ENCODE results near the gene CFAP91. TPM values are rescaled to one million over a fixed set of nuclear protein-coding genes. Genes with fewer than 3 reads are reported as not detected.

The CFAP91 gene
- 0.21 to 0.32 TPM (median 0.23 TPM) in 4 of 5 replicates, not detected in the other for total RNA-seq (2022; extraction: Qiagen RNA extraction)

DNA sequence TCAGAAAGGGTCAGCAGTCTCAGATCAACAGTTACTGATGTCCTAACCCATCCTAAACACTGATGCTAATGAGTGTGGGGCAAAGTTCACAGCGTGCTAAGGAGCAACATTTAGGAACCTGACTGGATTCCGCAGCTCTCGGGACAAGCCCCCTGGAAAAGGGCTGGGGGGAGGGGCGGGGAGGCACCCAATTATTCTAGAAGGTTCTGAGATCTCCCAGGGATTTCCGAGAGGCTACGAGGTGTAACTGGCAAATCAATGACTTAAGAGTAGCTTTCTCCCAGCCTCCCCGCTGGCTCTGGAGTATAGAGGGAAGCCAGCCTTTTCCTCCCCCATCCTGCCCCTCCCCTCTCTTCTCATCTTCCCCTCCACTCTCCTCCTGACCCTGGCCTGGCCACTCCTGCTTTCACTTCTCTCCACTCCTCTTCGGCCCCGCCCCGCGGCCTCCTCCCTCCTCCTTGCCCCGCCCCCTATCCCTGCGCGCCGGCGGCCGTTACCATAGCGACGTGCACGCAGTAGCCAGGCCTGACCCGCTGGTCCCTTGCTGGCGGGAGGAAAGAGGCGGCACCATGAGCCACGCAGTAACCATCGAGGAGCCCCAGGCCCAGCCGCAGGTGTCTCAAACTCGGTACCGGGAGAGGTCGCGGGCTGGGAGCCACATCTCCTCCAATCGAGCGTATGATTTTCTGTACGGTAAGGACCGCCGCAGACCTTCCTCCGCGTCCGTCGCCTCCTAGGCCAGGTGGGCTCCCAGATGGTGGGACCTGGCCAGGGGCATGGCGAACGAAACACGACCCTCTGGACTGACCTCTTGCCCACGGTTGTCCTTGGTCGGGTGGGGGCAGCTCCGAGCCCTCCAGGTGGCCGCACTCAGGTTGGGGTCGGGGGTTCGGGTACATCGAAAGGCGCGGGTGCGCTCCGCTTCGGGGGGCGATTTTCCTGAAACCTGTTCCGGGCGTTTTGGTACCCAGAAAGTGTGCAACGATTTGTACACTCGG is at the start of gene CFAP91:
Gene CFAP91 (plus strand): TSS at position 493 of the 998 bp plus-strand sequence. CDS start 77 bp downstream, at position 570.

DNA sequence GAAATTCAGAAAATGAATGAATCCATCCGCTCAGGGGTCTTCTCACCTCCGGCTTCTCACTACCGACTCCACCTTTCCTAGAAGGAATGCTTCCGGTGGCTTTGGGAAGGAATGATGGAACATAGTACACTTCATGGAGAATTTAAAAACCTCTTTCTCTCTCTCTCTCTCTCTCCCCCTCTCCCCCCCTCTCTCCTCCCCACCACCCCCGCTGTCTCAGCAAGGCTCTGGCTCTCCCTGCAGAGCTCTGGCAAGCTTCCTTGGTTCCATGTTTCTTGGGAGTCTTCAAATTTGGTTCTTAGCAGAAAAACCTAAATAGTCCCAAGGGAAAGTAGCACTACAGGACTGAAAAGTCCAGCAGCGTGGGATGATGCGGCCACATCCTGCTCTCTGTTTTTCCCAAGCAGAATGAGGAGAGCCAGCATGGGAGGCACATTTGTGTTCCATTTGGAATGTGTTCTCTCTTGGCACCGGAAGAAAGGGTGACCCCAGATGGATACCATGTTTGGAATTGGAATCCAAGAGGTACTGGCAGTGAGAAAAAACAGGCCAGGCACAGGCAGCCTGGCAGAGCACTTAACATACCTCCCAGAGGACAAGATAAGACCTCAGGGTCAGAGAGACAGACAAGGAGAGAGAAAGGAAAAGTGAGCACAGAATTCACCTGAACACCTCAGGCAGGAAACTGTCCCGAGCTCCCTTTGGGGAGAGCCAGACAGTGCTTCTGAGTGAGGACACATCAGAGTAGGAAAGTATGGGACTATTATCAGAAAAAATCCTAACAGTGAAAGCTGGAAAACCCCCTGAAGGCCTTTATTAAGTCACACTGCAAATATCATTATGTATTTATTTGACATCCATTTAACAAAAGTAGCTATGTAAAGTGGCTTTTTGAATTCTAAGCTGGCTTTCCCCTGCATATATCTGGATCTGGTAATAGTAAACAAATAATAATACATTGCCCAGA is 42.1 kb upstream of the CFAP91 start, which contains the start of gene POPDC2:
Gene POPDC2 (minus strand): TSS at position 116 of the 967 bp plus-strand sequence. CDS start 166 bp downstream, outside the sequence.

DNA sequence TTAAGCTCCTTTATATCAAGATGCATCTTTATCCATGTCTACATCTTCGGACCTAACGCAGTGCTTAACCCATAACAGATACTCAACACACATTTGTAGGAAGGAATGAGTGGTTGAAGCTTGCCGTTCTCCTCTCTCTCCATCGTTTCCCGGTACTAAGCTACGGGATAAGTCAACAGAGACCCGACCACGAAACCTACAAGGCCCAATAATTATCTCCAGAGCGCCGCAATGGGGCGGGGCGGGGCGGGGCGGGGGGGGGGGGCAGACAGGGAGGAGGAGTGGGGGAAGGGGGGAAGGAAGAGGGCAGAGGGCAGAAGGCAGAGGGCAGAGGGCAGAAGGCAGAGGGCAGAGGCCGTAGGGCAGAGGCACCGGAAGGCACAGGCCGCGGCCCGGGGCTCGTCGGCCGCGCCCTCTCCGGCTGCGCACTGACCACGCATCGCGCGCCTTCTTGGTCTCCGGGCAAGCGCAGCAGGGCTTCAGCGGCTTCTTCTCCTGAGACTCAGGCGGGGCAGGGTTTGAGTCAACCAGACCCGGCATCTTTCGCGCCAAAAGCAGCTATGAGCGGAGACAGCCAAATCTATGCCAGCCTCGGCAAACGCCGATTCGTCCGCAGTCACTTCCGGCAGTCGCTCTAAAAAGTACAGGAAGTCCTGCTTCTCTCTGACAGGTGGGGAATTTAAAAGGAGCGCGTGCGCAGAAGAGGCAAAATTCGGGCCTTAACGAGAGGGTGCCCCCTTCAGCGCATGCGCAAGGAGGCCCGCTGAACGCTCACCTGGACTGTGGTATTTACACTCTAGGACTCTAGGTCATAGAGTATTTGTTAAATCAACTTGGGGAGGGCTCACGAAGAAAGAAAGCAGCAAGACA is 25.8 kb upstream of the CFAP91 start, which contains the start of gene COX17:
Gene COX17 (minus strand): TSS at position 636 of the 870 bp plus-strand sequence. CDS start 96 bp downstream, at position 540.

Other genes starting within 250 kb of the CFAP91 start
- gene TMEM39A, start 239.4 kb upstream of the CFAP91 start, total RNA-seq (2022; extraction: Qiagen RNA extraction): 18.5 to 25.3 TPM (median 23.0 TPM) in 5 replicates
- gene POGLUT1, start 234.1 kb upstream of the CFAP91 start, total RNA-seq (2022; extraction: Qiagen RNA extraction): 7.2 to 7.9 TPM (median 7.7 TPM) in 5 replicates
- 65.9 to 82.5 TPM (median 74.0 TPM) in 5 replicates for gene TIMMDC1, start 204.5 kb upstream of the CFAP91 start, total RNA-seq (2022; extraction: Qiagen RNA extraction)
- 0.04 to 0.09 TPM in 2 of 5 replicates, not detected in the others for gene CD80, start 143.4 kb upstream of the CFAP91 start, total RNA-seq (2022; extraction: Qiagen RNA extraction)
- 3.1 to 3.6 TPM (median 3.2 TPM) in 5 replicates for gene ADPRH, start 123.5 kb upstream of the CFAP91 start, total RNA-seq (2022; extraction: Qiagen RNA extraction)
- 0.22 to 0.44 TPM (median 0.31 TPM) in 5 replicates for gene PLA1A, start 105.1 kb upstream of the CFAP91 start, total RNA-seq (2022; extraction: Qiagen RNA extraction)
- gene POPDC2, start 42.4 kb upstream of the CFAP91 start, total RNA-seq (2022; extraction: Qiagen RNA extraction): 0.13 to 0.95 TPM (median 0.23 TPM) in 5 replicates
- gene COX17, start 25.6 kb upstream of the CFAP91 start, total RNA-seq (2022; extraction: Qiagen RNA extraction): 98.1 to 134 TPM (median 98.9 TPM) in 5 replicates
- not detected in 5 replicates for gene NR1I2, start 79.1 kb downstream of the CFAP91 start, total RNA-seq (2022; extraction: Qiagen RNA extraction)